ENCODE results near the gene MAST1.
"Not testable (repeated sequence)": the region's sequence is repeated elsewhere in the genome, so short reads cannot be mapped to it uniquely, and the experiment has no call there.

MAST1 gene

DNA sequence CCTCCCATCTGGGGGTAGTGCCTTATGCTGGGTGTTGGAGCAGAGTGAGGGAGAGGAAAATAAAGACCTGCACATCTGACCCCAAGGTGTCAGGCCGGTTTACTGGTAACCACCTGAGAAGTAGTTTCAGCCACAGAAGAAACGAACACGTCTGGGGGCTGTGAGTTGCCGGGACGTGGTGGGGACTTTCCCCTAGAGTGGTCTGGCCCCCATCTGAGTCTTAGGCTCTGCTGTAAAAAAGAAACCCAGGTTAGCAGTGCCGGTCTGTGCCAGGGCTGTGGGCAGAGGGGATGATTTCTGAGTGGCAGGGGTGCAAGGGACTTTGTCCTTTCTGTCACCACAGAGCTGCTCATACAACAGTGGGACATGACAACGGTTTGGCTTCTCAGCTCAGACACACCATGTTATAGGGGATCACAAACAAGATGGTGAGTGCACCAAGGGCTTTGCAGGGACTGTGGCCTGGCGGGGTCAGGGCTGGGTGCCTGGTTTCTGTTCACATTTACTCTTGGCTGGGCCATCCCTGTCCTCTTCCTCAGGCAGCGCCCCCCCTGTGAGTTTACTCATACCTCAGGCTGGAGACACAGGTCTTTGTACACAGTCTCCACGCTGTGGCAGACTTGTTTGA, 61.7 kb downstream of the MAST1 start:
- no peak for DNase-seq

DNA sequence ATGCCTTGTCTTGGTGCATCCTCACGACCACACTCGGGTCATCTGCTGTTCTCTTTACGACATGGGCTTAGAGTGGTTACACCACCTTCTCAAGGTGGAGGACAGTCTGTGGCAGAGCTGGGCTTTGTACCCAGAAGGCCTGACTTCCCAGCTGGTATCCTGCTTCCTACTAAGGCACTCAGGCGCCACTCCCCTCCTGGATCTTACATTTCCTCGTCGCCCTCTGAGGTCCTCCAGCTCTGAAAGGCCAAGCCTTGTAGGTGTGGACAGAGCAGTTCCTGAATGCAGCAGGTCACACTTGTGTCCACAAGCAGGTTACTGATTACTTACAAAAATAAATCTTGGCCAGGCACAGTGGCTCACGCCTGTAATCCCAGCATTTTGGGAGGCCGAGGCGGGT, 68.9 kb downstream of the MAST1 start:
- no peak for DNase-seq

GRCh38 chr19:12912571-12912970, 74.3 kb downstream of the MAST1 start:
- DNase-seq, result no peak

GRCh38 chr19:12913011-12913561, 74.8 kb downstream of the MAST1 start:
- no peak for DNase-seq

DNA sequence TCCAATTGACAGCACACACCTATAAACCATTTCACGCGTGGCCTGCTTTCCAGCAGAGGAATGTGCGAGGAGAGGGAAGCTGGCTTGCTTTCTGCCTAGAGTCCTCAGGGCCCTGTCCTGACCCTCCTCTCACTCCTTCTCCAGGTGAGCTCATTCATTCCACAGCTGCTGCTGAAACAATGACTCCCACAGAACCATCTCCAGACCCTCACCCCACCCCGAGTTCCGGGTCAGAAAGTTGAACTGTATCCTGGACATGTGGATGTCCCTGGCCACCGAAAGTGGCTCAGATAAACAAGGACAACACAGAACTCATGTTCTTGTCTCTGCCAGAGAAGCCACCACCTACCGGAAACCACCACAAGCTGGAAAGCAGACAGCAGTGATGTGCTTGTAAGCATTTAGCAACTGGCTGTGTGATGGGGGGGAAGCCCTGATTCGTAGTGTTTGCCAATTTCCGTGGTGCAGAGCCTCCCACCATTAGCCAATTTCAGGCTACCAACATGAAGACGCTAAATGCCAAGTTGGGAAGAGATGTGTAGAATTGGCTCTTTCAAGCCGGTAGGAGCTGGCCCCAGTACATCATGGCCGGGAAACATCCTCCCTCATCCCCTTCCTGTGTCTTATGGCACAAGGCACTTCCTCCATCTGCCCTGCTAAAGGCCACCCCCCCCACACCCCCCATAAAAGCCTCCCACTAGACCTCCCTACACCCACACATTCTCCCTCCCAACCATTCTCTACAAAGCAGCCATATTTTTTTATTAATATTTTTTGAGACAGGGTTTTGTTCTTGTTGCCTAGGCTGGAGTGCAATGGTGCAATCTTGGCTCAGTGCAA, 75.8 kb downstream of the MAST1 start:
- no peak for DNase-seq

DNA sequence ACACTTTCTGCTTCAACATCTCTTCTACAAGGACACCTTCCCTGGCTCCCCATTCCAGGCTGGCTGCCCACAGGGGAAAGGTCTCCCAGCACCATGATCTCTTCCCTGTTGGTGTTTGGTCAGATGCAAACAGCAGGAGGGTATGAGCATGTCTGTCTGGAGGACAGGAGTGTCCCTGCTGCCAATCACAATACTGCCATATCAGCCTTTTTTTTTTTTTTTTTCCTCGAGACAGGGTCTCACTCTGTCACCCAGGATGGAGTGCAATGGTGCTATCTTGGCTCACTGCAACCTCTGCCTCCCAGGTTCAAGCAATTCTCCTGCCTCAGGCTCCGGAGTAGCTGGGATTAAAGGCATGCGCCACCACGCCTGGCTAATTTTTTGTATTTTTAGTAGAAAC, 77.5 kb downstream of the MAST1 start:
- not testable (repeated sequence) for DNase-seq

GRCh38 chr19:12918253-12918652, 79.9 kb downstream of the MAST1 start:
- no peak for DNase-seq

DNA sequence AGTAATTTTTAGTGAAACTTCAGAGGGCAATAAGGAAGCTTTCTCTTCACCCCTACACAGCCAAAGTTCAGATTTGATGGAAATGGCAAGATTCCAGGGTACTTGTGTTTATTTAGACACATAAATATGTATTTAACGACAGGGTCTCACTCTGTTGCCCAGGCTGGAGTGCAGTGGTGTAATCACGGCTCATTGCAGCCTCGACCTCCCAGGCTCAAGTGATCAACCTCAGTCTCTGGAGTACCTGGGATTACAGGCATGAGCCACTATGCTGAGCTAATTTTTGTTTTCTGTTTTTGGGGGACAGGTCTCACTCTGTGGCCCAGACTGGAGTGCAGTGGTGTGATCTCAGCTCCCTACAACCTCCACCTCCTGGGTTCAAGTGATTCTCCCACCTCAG, 82.7 kb downstream of the MAST1 start:
- no peak for DNase-seq

DNA sequence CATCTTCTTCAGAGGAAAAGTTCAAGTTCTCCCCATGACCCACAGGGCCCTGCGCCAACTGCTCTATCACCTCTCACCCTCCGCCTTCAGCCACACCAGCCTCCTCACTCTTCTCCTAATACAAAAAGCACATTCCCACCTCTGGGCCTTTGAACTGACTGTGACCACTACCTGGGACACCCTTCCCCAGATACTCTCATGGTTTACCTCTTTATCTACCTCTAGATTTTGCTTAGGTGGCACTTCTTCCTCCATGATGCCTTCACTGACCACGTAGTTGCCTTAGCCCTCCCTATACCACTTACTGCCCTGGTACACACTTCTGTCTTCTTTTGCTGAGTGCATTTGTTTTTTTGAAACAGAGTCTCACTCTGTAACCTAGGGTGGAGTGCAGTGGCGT, 84.6 kb downstream of the MAST1 start:
- no peak for DNase-seq
